T-cell (primary cell): ENCODE measurements around the gene RNF214. TPM values are rescaled to one million over a fixed set of nuclear protein-coding genes. Genes with fewer than 3 reads are reported as not detected.
A peak's percentile ranks its signal among the peaks of the same experiment; 100 is the strongest.

Source experiments
- ATAC-seq, 4 experiments: fragments of 200-7000 bp in 3 of 4; fragments of 150-1000 bp in 1 of 4; cut with Tn5 transposase; replicated peaks in 1 of 4; 1 replicate in 3 of 4; 2 replicates in 1 of 4; pipeline ENCODE4 v1.10.0; 2021; ENCODE audit warnings: moderate library complexity in 3 of 4, mild to moderate bottlenecking in 2 of 4, moderate number of reproducible peaks in 1 of 4
- CTCF ChIA-PET, 2 donors: fragments of 300-600 bp; sonication (Branson Sonifier 250); formaldehyde crosslinking; loops; one replicate each; lab custom pipeline; 2022; ENCODE audit warnings: antibody characterized with exemption in 2 of 2; lab: Charles Lee
- POLR2A ChIA-PET, 2 donors: fragments of 300-600 bp; sonication (Branson Sonifier 250); formaldehyde crosslinking; loops; one replicate each; lab custom pipeline; 2022; ENCODE audit warnings: antibody characterized with exemption in 2 of 2; lab: Charles Lee
- DNase-seq, 35 experiments: peaks; one replicate each; pipeline versions ENCODE4 v3.0.0 to v3.0.0-alpha.2; 2013 to 2023
- H3K27ac ChIP-seq: one replicate; pipeline ENCODE4 v1.5.1; 2013; ENCODE audit warnings: low read length
- H3K27me3 ChIP-seq, 2 experiments: replicated peaks in 1 of 2; 1 replicate in 1 of 2; 2 replicates in 1 of 2; pipeline versions ENCODE4 v1.6.1 to v1.7.0; 2013; ENCODE audit warnings: low read length in 1 of 2, mixed read lengths in 1 of 2; ENCODE audit not compliant: control insufficient read depth in 2 of 2, insufficient read depth in 2 of 2; ENCODE audit errors: extremely low read depth in 1 of 2
- H3K36me3 ChIP-seq, 2 donors: 1 replicate in 1 of 2; 2 replicates in 1 of 2; pipeline versions ENCODE4 v1.6.1 to v1.7.0; 2013; ENCODE audit warnings: low read length in 1 of 2; ENCODE audit not compliant: control insufficient read depth in 2 of 2, insufficient read depth in 1 of 2; ENCODE audit errors: extremely low read depth in 1 of 2
- H3K4me1 ChIP-seq, 2 experiments: 1 replicate in 1 of 2; 2 replicates in 1 of 2; pipeline versions ENCODE4 v1.6.1 to v1.7.0; 2013; ENCODE audit warnings: low read length in 2 of 2, mixed read lengths in 1 of 2; ENCODE audit not compliant: insufficient read depth in 2 of 2, control insufficient read depth in 1 of 2; ENCODE audit errors: extremely low read depth in 1 of 2
- H3K4me3 ChIP-seq, 2 donors: 1 replicate in 1 of 2; 2 replicates in 1 of 2; pipeline versions ENCODE4 v1.5.1 to v1.7.0; 2013; ENCODE audit warnings: mild to moderate bottlenecking in 2 of 2, low read length in 1 of 2, moderate library complexity in 1 of 2; ENCODE audit not compliant: control insufficient read depth in 1 of 2; ENCODE audit errors: extremely low read depth in 1 of 2
- H3K9me3 ChIP-seq: 2 replicates; pipeline ENCODE4 v1.7.0; 2013
- H3K27ac Mint-ChIP-seq, 2 donors: one replicate each; pipeline ENCODE4 v1.8.0; 2020 to 2021; ENCODE audit warnings: mild to moderate bottlenecking in 2 of 2, mixed read lengths in 2 of 2
- H3K27me3 Mint-ChIP-seq, 2 donors: one replicate each; pipeline ENCODE4 v1.8.0; 2021 to 2022; ENCODE audit warnings: mixed read lengths in 2 of 2
- H3K36me3 Mint-ChIP-seq: one replicate; pipeline ENCODE4 v1.8.0; 2021; ENCODE audit warnings: mixed read lengths
- H3K4me1 Mint-ChIP-seq, 3 donors: one replicate each; pipeline ENCODE4 v1.8.0; 2020 to 2022; ENCODE audit warnings: mixed read lengths in 3 of 3, mild to moderate bottlenecking in 1 of 3
- H3K4me3 Mint-ChIP-seq, 3 donors: one replicate each; pipeline ENCODE4 v1.8.0; 2020 to 2022; ENCODE audit warnings: mild to moderate bottlenecking in 3 of 3, mixed read lengths in 3 of 3, moderate library complexity in 3 of 3
- H3K9me3 Mint-ChIP-seq, 3 donors: one replicate each; pipeline ENCODE4 v1.8.0; 2020 to 2022; ENCODE audit warnings: mixed read lengths in 3 of 3
- WGBS: methylation state at CpG from one replicate; pipeline ENCODE4 v1.1.5; 2013; ENCODE audit warnings: missing lambda C conversion rate; ENCODE audit not compliant: insufficient coverage; 5-methylcytosine and 5-hydroxymethylcytosine counted together
- total RNA-seq, 35 experiments: library from RNA in 6 of 35; stranded (reverse) in 6 of 35; fragments of 120-200 nt in 1 of 35; gene quantifications; one replicate each; pipeline versions ENCODE4 v1.2.1 to v1.2.4 and lab custom pipeline; 2013 to 2026

Gene RNF214
- total RNA-seq, 5 donors from 2014 or later (not counting 1 experiment from before 2014, with no cell fraction given) = 21.6 to 31.7 (median 30.5) TPM

GRCh38 chr11:117219001-117219400 is 13.5 kb upstream of the RNF214 start:
- Mint-ChIP-seq H3K4me3 (no peak overlapping the region), H3K27me3 (no peaks in the 10 kb centered on the region), H3K36me3 (peaks cover 61% of the 10 kb centered on the region), H3K27ac (no peak overlapping the region), H3K9me3 (no peaks in the 10 kb centered on the region), H3K4me1 (peaks cover 5 to 11% (median 5%) of the 10 kb centered on the region in 3 donors)
- no peak for ATAC-seq
- ChIA-PET POLR2A (interaction anchor here in 1 of 2 donors (0.6 to 0.7 kb wide), 2 partner anchors 50 to 69 kb away, joined by 3 read pairs; no protein-coding TSS in a partner anchor), CTCF (no interaction called here)
- peaks cover 0 to 3% of the 10 kb centered on the region in 2 experiments for H3K4me1 ChIP-seq
- no peak overlapping the region for H3K27ac ChIP-seq
- peaks cover 36 to 91% of the 10 kb centered on the region in 2 donors for H3K36me3 ChIP-seq
- no peaks in the 10 kb centered on the region for H3K27me3 ChIP-seq
- DNase-seq = no peak
- H3K9me3 ChIP-seq = no peaks in the 10 kb centered on the region
- no peak overlapping the region for H3K4me3 ChIP-seq
- 98% methylated on average over 7 of the region's 9 CpGs for WGBS

GRCh38 chr11:117219455-117219854 is 13.0 kb upstream of the RNF214 start:
- H3K4me3 Mint-ChIP-seq = no peak overlapping the region
- ChIA-PET POLR2A (interaction anchor here (0.6 to 1.0 kb wide), 2 partner anchors 40 to 50 kb away, joined by 3 read pairs; no protein-coding TSS in a partner anchor), CTCF (interaction anchor here (0.6 to 1.0 kb wide), 2 partner anchors 9 to 201 kb away, joined by 3 to 7 read pairs; no protein-coding TSS in a partner anchor)
- peaks cover 61% of the 10 kb centered on the region for H3K36me3 Mint-ChIP-seq
- DNase-seq (no peak), ATAC-seq (no peak)
- Histone ChIP-seq H3K27me3 (no peaks in the 10 kb centered on the region), H3K36me3 (peaks cover 36 to 92% of the 10 kb centered on the region in 2 donors), H3K4me1 (peaks cover 0 to 3% of the 10 kb centered on the region in 2 experiments), H3K4me3 (no peak overlapping the region), H3K27ac (no peak overlapping the region), H3K9me3 (no peaks in the 10 kb centered on the region)
- no peaks in the 10 kb centered on the region for H3K9me3 Mint-ChIP-seq
- H3K4me1 Mint-ChIP-seq = peaks cover 3 to 11% (median 5%) of the 10 kb centered on the region in 3 donors
- H3K27me3 Mint-ChIP-seq = no peaks in the 10 kb centered on the region
- H3K27ac Mint-ChIP-seq = no peak overlapping the region
- WGBS = 98% methylated on average over 5 of the region's 8 CpGs

GRCh38 chr11:117219995-117220394 is 12.5 kb upstream of the RNF214 start:
- no peak overlapping the region for H3K27ac ChIP-seq
- H3K4me3 ChIP-seq = no peak overlapping the region
- CTCF ChIA-PET = interaction anchor here (0.6 to 1.0 kb wide), 2 partner anchors 9 to 202 kb away, joined by 3 to 7 read pairs; no protein-coding TSS in a partner anchor
- H3K4me1 Mint-ChIP-seq = peaks cover 2 to 11% (median 3%) of the 10 kb centered on the region in 3 donors
- H3K36me3 Mint-ChIP-seq = peaks cover 58% of the 10 kb centered on the region
- H3K4me1 ChIP-seq = peaks cover 0 to 3% of the 10 kb centered on the region in 2 experiments
- no peaks in the 10 kb centered on the region for H3K9me3 ChIP-seq
- H3K36me3 ChIP-seq = peaks cover 40 to 92% of the 10 kb centered on the region in 2 donors
- POLR2A ChIA-PET = interaction anchor here in 1 of 2 donors (1.0 to 1.3 kb wide), 2 partner anchors 11 to 41 kb away, joined by 3 read pairs; no protein-coding TSS in a partner anchor
- ATAC-seq = no peak
- no peaks in the 10 kb centered on the region for H3K27me3 ChIP-seq
- H3K27me3 Mint-ChIP-seq = no peaks in the 10 kb centered on the region
- DNase-seq = no peak
- no peaks in the 10 kb centered on the region for H3K9me3 Mint-ChIP-seq
- peak overlapping the region in 1 of 2 donors; percentile 16 for H3K27ac Mint-ChIP-seq
- no peak overlapping the region for H3K4me3 Mint-ChIP-seq
- WGBS = 89% methylated on average over 3 of the region's 4 CpGs

GRCh38 chr11:117220568-117220967 is 11.9 kb upstream of the RNF214 start:
- no peak overlapping the region for H3K27ac ChIP-seq
- H3K36me3 ChIP-seq = peaks cover 40 to 97% of the 10 kb centered on the region in 2 donors
- 97% methylated on average over 9 of the region's 9 CpGs for WGBS
- peaks cover 0 to 3% of the 10 kb centered on the region in 2 experiments for H3K4me1 ChIP-seq
- Mint-ChIP-seq H3K27me3 (no peaks in the 10 kb centered on the region), H3K27ac (no peak overlapping the region), H3K4me3 (no peak overlapping the region), H3K4me1 (peaks cover 3 to 11% (median 4%) of the 10 kb centered on the region in 3 donors), H3K9me3 (no peaks in the 10 kb centered on the region), H3K36me3 (peaks cover 62% of the 10 kb centered on the region)
- no peak for ATAC-seq
- no peak overlapping the region for H3K4me3 ChIP-seq
- no peak for DNase-seq
- ChIA-PET POLR2A (interaction anchor here in 1 of 2 donors (1.0 to 1.3 kb wide), 2 partner anchors 11 to 41 kb away, joined by 3 read pairs; no protein-coding TSS in a partner anchor), CTCF (no interaction called here)
- H3K9me3 ChIP-seq = no peaks in the 10 kb centered on the region
- no peaks in the 10 kb centered on the region for H3K27me3 ChIP-seq

GRCh38 chr11:117220999-117221774 is 11.3 kb upstream of the RNF214 start:
- ATAC-seq (no peak), DNase-seq (no peak)
- peaks cover 40 to 96% of the 10 kb centered on the region in 2 donors for H3K36me3 ChIP-seq
- Mint-ChIP-seq H3K27me3 (no peaks in the 10 kb centered on the region), H3K36me3 (peaks cover 62% of the 10 kb centered on the region), H3K9me3 (no peaks in the 10 kb centered on the region), H3K4me1 (peaks cover 3 to 12% (median 4%) of the 10 kb centered on the region in 3 donors), H3K27ac (no peak overlapping the region), H3K4me3 (no peak overlapping the region)
- H3K27me3 ChIP-seq = no peaks in the 10 kb centered on the region
- peaks cover 0 to 4% of the 10 kb centered on the region in 2 experiments for H3K4me1 ChIP-seq
- ChIA-PET CTCF (no interaction called here), POLR2A (interaction anchor here in 1 of 2 donors (1.3 kb wide), 1 partner anchor 10 kb away, joined by 3 read pairs; no protein-coding TSS in a partner anchor)
- no peak overlapping the region for H3K27ac ChIP-seq
- H3K9me3 ChIP-seq = no peaks in the 10 kb centered on the region
- 96% methylated on average over 5 of the region's 7 CpGs for WGBS
- H3K4me3 ChIP-seq = no peak overlapping the region

- no peaks in the 10 kb centered on the region for H3K9me3 ChIP-seq
- peaks cover 36 to 96% of the 10 kb centered on the region in 2 donors for H3K36me3 ChIP-seq
- H3K4me3 ChIP-seq = no peak overlapping the region
- Mint-ChIP-seq H3K4me3 (no peak overlapping the region), H3K9me3 (no peaks in the 10 kb centered on the region), H3K36me3 (peaks cover 64% of the 10 kb centered on the region), H3K27ac (peak overlapping the region in 1 of 2 donors; percentile 48), H3K27me3 (no peaks in the 10 kb centered on the region), H3K4me1 (peaks cover 11 to 20% (median 12%) of the 10 kb centered on the region in 3 donors)
- H3K27me3 ChIP-seq = no peaks in the 10 kb centered on the region
- ChIA-PET POLR2A (interaction anchor here in 1 of 2 donors (0.5 to 1.0 kb wide), 3 partner anchors 62 to 448 kb away, joined by 3 to 7 read pairs (median 3); no protein-coding TSS in a partner anchor), CTCF (no interaction called here)
- no peak for ATAC-seq
- no peak for DNase-seq
- peaks cover 0 to 12% of the 10 kb centered on the region in 2 experiments for H3K4me1 ChIP-seq
- 98% methylated on average over 6 of the region's 7 CpGs for WGBS
- H3K27ac ChIP-seq = no peak overlapping the region
Measured at GRCh38 chr11:117221775-117222517, 10.5 kb upstream of the RNF214 start.
